H1 (cell line): ENCODE results near the gene PDGFD. TPM values are rescaled to one million over a fixed set of nuclear protein-coding genes. Genes with fewer than 3 reads are reported as not detected.

ENCODE experiments used
- CTCF ChIA-PET: fragments of 300-600 bp; sonication (Branson Sonifier 250); formaldehyde crosslinking; loops from one replicate; lab custom pipeline; 2021; ENCODE audit not compliant: partially characterized antibody; lab: Charles Lee
- POLR2A ChIA-PET: fragments of 300-600 bp; sonication (Branson Sonifier 250); formaldehyde crosslinking; loops from one replicate; lab custom pipeline; 2021; ENCODE audit warnings: inconsistent platforms; ENCODE audit not compliant: partially characterized antibody; lab: Charles Lee
- DNase-seq, 2 experiments: peaks; one replicate each; pipeline versions ENCODE4 v3.0.0 to v3.0.0-alpha.2; 2010 to 2022; ENCODE audit warnings: low spot score in 2 of 2, low read depth in 1 of 2, mixed read lengths in 1 of 2
- FAIRE-seq: peaks from 2 replicates; lab custom pipeline; 2011; peaks lifted over from hg19 to GRCh38; lab: Jason Lieb, UNC
- H2AFZ ChIP-seq: 2 replicates; pipeline ENCODE4 v1.8.1; 2012; ENCODE audit warnings: low read length, inconsistent platforms
- H2AK5ac ChIP-seq: 2 replicates; pipeline ENCODE4 v1.6.1; 2013; ENCODE audit warnings: low read depth, low read length
- H2BK120ac ChIP-seq: replicated peaks from 2 replicates; pipeline ENCODE3; 2013; ENCODE audit warnings: low read depth, low read length, inconsistent platforms
- H2BK12ac ChIP-seq: 2 replicates; pipeline ENCODE4 v1.6.1; 2013; ENCODE audit warnings: low read depth, low read length
- H2BK15ac ChIP-seq: 2 replicates; pipeline ENCODE4 v1.6.1; 2013; ENCODE audit warnings: low read length
- H2BK20ac ChIP-seq: 2 replicates; pipeline ENCODE4 v1.6.1; 2013; ENCODE audit warnings: low read length
- H2BK5ac ChIP-seq: 2 replicates; pipeline ENCODE4 v1.6.1; 2013; ENCODE audit warnings: low read depth, low read length
- H3K14ac ChIP-seq: 2 replicates; pipeline ENCODE4 v1.6.1; 2013; ENCODE audit warnings: inconsistent platforms; ENCODE audit not compliant: insufficient read length
- H3K18ac ChIP-seq: 2 replicates; pipeline ENCODE4 v1.6.1; 2013; ENCODE audit warnings: low read length; ENCODE audit errors: extremely low read depth
- H3K23ac ChIP-seq: 2 replicates; pipeline ENCODE4 v1.6.1; 2013; ENCODE audit warnings: inconsistent platforms; ENCODE audit not compliant: insufficient read length
- H3K23me2 ChIP-seq: 2 replicates; pipeline ENCODE4 v1.6.1; 2013; ENCODE audit warnings: low read depth, low read length
- H3K27ac ChIP-seq: 2 replicates; pipeline ENCODE4 v1.6.1; 2011; ENCODE audit warnings: low read depth, low read length, inconsistent platforms
- H3K27me3 ChIP-seq, 4 experiments: replicated peaks in 1 of 4; 1 replicate in 1 of 4; 2 replicates in 3 of 4; pipeline versions ENCODE4 v1.6.1 to v1.8.1; 2011 to 2013; ENCODE audit warnings: low read length in 3 of 4, mild to moderate bottlenecking in 3 of 4, inconsistent platforms in 2 of 4, mixed read lengths in 2 of 4, moderate library complexity in 1 of 4; ENCODE audit not compliant: control insufficient read depth in 3 of 4, insufficient read depth in 3 of 4; ENCODE audit errors: extremely low read depth in 1 of 4
- H3K36me3 ChIP-seq, 4 experiments: 2 replicates each; pipeline versions ENCODE4 v1.6.1 to v1.8.1; 2011 to 2013; ENCODE audit warnings: mild to moderate bottlenecking in 4 of 4, low read length in 3 of 4, moderate library complexity in 2 of 4, control low read depth in 1 of 4, inconsistent platforms in 1 of 4; ENCODE audit not compliant: insufficient read depth in 4 of 4, control insufficient read depth in 2 of 4
- H3K4ac ChIP-seq: replicated peaks from 2 replicates; pipeline ENCODE3; 2013; ENCODE audit warnings: low read length, low read depth, mixed read lengths, inconsistent platforms; ENCODE audit not compliant: insufficient read length
- H3K4me1 ChIP-seq, 4 experiments: replicated peaks in 1 of 4; 1 replicate in 1 of 4; 2 replicates in 3 of 4; pipeline versions ENCODE4 v1.6.1 to v1.8.1; 2011 to 2013; ENCODE audit warnings: low read length in 3 of 4, inconsistent platforms in 2 of 4, mixed read lengths in 1 of 4; ENCODE audit not compliant: insufficient read depth in 4 of 4, control insufficient read depth in 3 of 4
- H3K4me2 ChIP-seq, 2 experiments: 2 replicates each; pipeline versions ENCODE4 v1.6.1 to v1.8.1; 2011 to 2013; ENCODE audit warnings: low read depth in 2 of 2, low read length in 2 of 2, control low read depth in 1 of 2, inconsistent platforms in 1 of 2, mild to moderate bottlenecking in 1 of 2; ENCODE audit not compliant: insufficient read depth in 1 of 2
- H3K4me3 ChIP-seq, 4 experiments: fragments of 200-600, 300-600 bp in 1 of 4; sonication (generic), shearing (Covaris generic), sonication (Bioruptor Twin) in 1 of 4; 2 replicates each; pipeline versions ENCODE4 v1.5.1 to v1.8.1; 2011 to 2016; ENCODE audit warnings: low read length in 4 of 4, low read depth in 3 of 4, control low read depth in 2 of 4, inconsistent platforms in 2 of 4, mild to moderate bottlenecking in 2 of 4, mixed read lengths in 1 of 4, moderate library complexity in 1 of 4; ENCODE audit not compliant: insufficient read depth in 2 of 4; ENCODE audit errors: extremely low read depth in 1 of 4
- H3K56ac ChIP-seq: replicated peaks from 2 replicates; pipeline ENCODE3; 2013; ENCODE audit warnings: low read depth, mild to moderate bottlenecking, mixed read lengths, low read length, inconsistent platforms; ENCODE audit not compliant: insufficient read length
- H3K79me1 ChIP-seq: 2 replicates; pipeline ENCODE4 v1.6.1; 2013; ENCODE audit warnings: low read depth, low read length, control low read depth
- H3K79me2 ChIP-seq, 2 experiments: 2 replicates each; pipeline versions ENCODE4 v1.6.1 to v1.8.1; 2012 to 2013; ENCODE audit warnings: low read length in 2 of 2, mild to moderate bottlenecking in 2 of 2, inconsistent platforms in 1 of 2; ENCODE audit not compliant: insufficient read depth in 2 of 2, control insufficient read depth in 1 of 2
- H3K9ac ChIP-seq, 4 experiments: replicated peaks in 1 of 4; 1 replicate in 1 of 4; 2 replicates in 3 of 4; pipeline versions ENCODE4 v1.6.1 to v1.8.1; 2011 to 2013; ENCODE audit warnings: low read depth in 3 of 4, low read length in 3 of 4, control low read depth in 2 of 4, mild to moderate bottlenecking in 2 of 4, moderate library complexity in 2 of 4, inconsistent platforms in 1 of 4; ENCODE audit errors: extremely low read depth in 1 of 4
- H3K9me3 ChIP-seq, 2 experiments: 2 replicates each; pipeline versions ENCODE4 v1.6.1 to v1.8.1; 2012 to 2013; ENCODE audit warnings: mild to moderate bottlenecking in 2 of 2, moderate library complexity in 2 of 2, control low read depth in 1 of 2, inconsistent platforms in 1 of 2, low read depth in 1 of 2, low read length in 1 of 2, mixed read lengths in 1 of 2; ENCODE audit not compliant: insufficient read depth in 2 of 2
- H4K20me1 ChIP-seq, 2 experiments: replicated peaks in 1 of 2; 2 replicates each; pipeline versions ENCODE3 to v1.8.1; 2011 to 2013; ENCODE audit warnings: inconsistent platforms in 2 of 2, low read length in 2 of 2, mild to moderate bottlenecking in 1 of 2; ENCODE audit not compliant: insufficient read depth in 2 of 2, control insufficient read depth in 1 of 2
- H4K5ac ChIP-seq: 2 replicates; pipeline ENCODE4 v1.6.1; 2013; ENCODE audit warnings: low read length, low read depth, mixed read lengths, inconsistent platforms; ENCODE audit not compliant: insufficient read length
- H4K8ac ChIP-seq: 2 replicates; pipeline ENCODE4 v1.8.0; 2013; ENCODE audit warnings: mild to moderate bottlenecking, moderate library complexity, low read length, inconsistent platforms; ENCODE audit not compliant: insufficient read depth; ENCODE audit errors: extremely low read depth
- H4K91ac ChIP-seq: replicated peaks from 2 replicates; pipeline ENCODE3; 2013; ENCODE audit warnings: low read length, mixed read lengths, inconsistent platforms; ENCODE audit not compliant: insufficient read length
- EGR1 ChIP-seq: IDR thresholded peaks from 2 replicates; pipeline ENCODE4 v1.6.1; 2011; ENCODE audit warnings: low read depth, low read length, borderline replicate concordance
- EZH2 ChIP-seq: fragments of 200-600 bp; sonication (generic); IDR thresholded peaks from 2 replicates; pipeline ENCODE4 v1.7.1; 2012; ENCODE audit warnings: low read depth, mild to moderate bottlenecking, moderate library complexity, low read length, inconsistent platforms; ENCODE audit not compliant: severe bottlenecking
- HDAC6 ChIP-seq: IDR thresholded peaks from one replicate; pipeline ENCODE4 v1.7.1; 2012; ENCODE audit warnings: low read depth, mild to moderate bottlenecking, inconsistent platforms, low read length, moderate library complexity
- KDM5A ChIP-seq: fragments of 200-600 bp; IDR thresholded peaks from 2 replicates; pipeline ENCODE4 v1.7.1; 2012; ENCODE audit warnings: mild to moderate bottlenecking, low read length, inconsistent platforms, mixed read lengths
- RBBP5 ChIP-seq: IDR thresholded peaks from 2 replicates; pipeline ENCODE4 v1.7.1; 2012; ENCODE audit warnings: low read depth, mild to moderate bottlenecking, inconsistent platforms, low read length, moderate library complexity, borderline replicate concordance
- TAF7 ChIP-seq: optimal IDR thresholded peaks from 2 replicates; pipeline ENCODE3; 2011; ENCODE audit warnings: low read depth, mild to moderate bottlenecking, inconsistent platforms, low read length, moderate library complexity, borderline replicate concordance
- polyA plus RNA-seq, 7 experiments: library from polyadenylated mRNA; depleted of rRNA in 3 of 7; stranded (reverse) in 5 of 7; unstranded in 2 of 7; fragments of >200 nt in 5 of 7; fragments of 200-250 nt in 2 of 7; gene quantifications; 1 replicate in 5 of 7; 2 replicates in 1 of 7; 4 replicates in 1 of 7; pipeline versions ENCODE4 v1.2.1 to v1.2.3, GENCODE V29; 2011 to 2013; ENCODE audit warnings: missing spikeins in 2 of 7, mixed read lengths in 2 of 7
- total RNA-seq: library from RNA; stranded (reverse); fragmentation: NEBNext Ultra II Directional; extraction: Animal tissue kit (Norgen Biotek cat#: 25700); gene quantifications from 2 replicates; pipeline ENCODE4 v1.2.1, GENCODE V29; 2021

Gene PDGFD
- total and polyA plus RNA-seq, 2 of the 8 experiments (the other 6 are each of a cell fraction or from before 2014, with no cell fraction given) = 1.1 to 3.9 TPM

DNA sequence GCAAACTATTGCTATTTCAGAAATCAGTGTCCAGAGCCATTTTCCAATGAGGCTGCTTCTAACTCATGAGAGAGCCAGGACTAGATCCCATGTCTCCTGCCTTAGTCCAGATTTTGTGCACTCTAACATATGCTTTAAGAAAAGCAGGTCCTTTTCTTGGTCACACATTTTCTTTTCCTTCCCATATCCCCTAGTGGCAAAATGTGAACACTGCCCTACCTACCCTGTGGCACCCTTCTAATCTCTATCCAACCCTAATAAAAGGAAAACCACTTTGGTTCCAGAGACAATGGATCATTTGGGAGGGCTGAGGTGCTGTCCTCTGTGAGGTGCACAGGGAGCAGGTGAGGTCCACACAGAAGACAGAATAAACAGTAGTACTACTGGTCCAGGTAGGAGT is 199.6 kb downstream of the PDGFD start:
- Histone ChIP-seq H3K27me3 (no peaks in the 10 kb centered on the region), H3K79me1 (no peaks in the 10 kb centered on the region), H4K5ac (no peak overlapping the region), H3K9ac (no peak overlapping the region), H3K23me2 (no peaks in the 10 kb centered on the region), H2AFZ (no peak overlapping the region), H3K4me1 (peaks cover 0 to 2% (median 0%) of the 10 kb centered on the region in 4 experiments; a peak in 1 of 7 replicates), H3K56ac (no peak overlapping the region), H3K36me3 (no peaks in the 10 kb centered on the region), H3K14ac (no peak overlapping the region), H3K9me3 (no peaks in the 10 kb centered on the region; a peak in 1 of 4 replicates), H3K4me3 (no peak overlapping the region), H3K18ac (no peak overlapping the region), H4K20me1 (no peaks in the 10 kb centered on the region), H3K23ac (no peak overlapping the region), H4K8ac (no peak overlapping the region), H2BK120ac (no peak overlapping the region), H3K4ac (no peak overlapping the region), H4K91ac (no peak overlapping the region), H3K27ac (no peak overlapping the region), H3K4me2 (no peak overlapping the region), H2AK5ac (no peak overlapping the region), H2BK15ac (no peak overlapping the region), H2BK20ac (no peak overlapping the region), H2BK5ac (no peak overlapping the region), H3K79me2 (no peaks in the 10 kb centered on the region), H2BK12ac (no peak overlapping the region)
- no peak for DNase-seq
- POLR2A ChIA-PET = interaction anchor here (0.7 kb wide), 1 partner anchor 16 kb away, joined by 3 read pairs; no protein-coding TSS in a partner anchor
- TF ChIP-seq KDM5A (no peak), HDAC6 (no peak), EZH2 (no peak), RBBP5 (no peak), TAF7 (no peak), EGR1 (no peak)
- no peak for FAIRE-seq
- CTCF ChIA-PET = interaction anchor here (0.9 to 2.4 kb wide), 7 partner anchors 10 to 29 kb away, joined by 3 to 11 read pairs (median 5); no protein-coding TSS in a partner anchor
